ENCODE data around the gene LMNA.

- TF ChIP-seq CTCF (IDR thresholded peaks at IDR 0.05): peak; percentile 90 to 99 (median 95)
- peak in 1 of 2 donors; percentile 79 for TF ChIP-seq EP300 (IDR thresholded peaks at IDR 0.05)
- peak in 1 of 2 donors; percentile 30 for TF ChIP-seq POLR2A (IDR thresholded peaks at IDR 0.05)
These were observed 17.7 kb upstream of the LMNA start for GRCh38 chr1:156096640-156097391.
